Measurements from ENCODE around the gene CBARP. TPM values are rescaled to one million over a fixed set of nuclear protein-coding genes. Genes with fewer than 3 reads are reported as not detected.

CBARP gene
- total and polyA plus RNA-seq, 9 donors: 0.45 to 21.1 (median 1.6) TPM; not detected in 1

DNA sequence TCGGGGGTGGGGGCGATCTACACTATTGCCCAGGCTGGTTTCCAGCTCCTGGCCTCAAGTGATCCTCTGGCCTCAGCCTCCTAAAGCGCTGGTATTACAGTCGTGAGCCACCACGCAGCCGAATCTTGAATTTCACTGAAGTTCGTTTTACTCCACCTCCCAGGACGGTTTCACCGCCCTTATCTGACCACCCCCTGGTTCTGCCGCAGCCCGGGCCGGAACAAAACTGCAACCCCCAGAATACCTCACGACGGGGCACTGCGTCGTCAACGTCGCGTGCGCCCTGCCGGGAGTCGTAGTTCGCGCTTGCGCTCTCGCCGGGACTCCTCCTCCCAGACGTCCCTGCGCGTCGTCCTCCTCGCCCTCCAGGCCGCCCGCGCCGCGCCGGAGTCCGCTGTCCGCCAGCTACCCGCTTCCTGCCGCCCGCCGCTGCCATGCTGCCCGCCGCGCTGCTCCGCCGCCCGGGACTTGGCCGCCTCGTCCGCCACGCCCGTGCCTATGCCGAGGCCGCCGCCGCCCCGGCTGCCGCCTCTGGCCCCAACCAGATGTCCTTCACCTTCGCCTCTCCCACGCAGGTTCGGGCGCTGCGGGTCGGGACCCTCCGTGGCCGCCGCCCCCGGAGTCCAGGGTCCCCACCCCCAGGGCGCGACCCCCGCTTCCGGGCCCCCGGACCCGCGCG is 3.8 kb upstream of the CBARP start, which contains the start of gene ATP5F1D:
TSS of gene ATP5F1D (plus strand) at position 335 of the 679 bp plus-strand sequence. CDS start at position 435, 100 bp downstream.
- H3K27me3 ChIP-seq: no peaks in the 10 kb centered on the region
- WGBS, 3 donors: 0 to 1% (median 1%) methylated on average over 44 to 79 of the region's 79 CpGs
- H3K9me3 ChIP-seq: no peaks in the 10 kb centered on the region
- peak within 1 kb of the TSS; percentile 81 to 87 for H3K27ac ChIP-seq
- H3K4me3 ChIP-seq: peak within 1 kb of the TSS; percentile 78
- DNase-seq: peak; percentile 93 to 96 (median 94)
- TF ChIP-seq EP300 (IDR thresholded peaks at IDR 0.05) (no peak), POLR2A (IDR thresholded peaks at IDR 0.05) (peak; percentile 60)
- TF ChIP-seq, protein P1, sequence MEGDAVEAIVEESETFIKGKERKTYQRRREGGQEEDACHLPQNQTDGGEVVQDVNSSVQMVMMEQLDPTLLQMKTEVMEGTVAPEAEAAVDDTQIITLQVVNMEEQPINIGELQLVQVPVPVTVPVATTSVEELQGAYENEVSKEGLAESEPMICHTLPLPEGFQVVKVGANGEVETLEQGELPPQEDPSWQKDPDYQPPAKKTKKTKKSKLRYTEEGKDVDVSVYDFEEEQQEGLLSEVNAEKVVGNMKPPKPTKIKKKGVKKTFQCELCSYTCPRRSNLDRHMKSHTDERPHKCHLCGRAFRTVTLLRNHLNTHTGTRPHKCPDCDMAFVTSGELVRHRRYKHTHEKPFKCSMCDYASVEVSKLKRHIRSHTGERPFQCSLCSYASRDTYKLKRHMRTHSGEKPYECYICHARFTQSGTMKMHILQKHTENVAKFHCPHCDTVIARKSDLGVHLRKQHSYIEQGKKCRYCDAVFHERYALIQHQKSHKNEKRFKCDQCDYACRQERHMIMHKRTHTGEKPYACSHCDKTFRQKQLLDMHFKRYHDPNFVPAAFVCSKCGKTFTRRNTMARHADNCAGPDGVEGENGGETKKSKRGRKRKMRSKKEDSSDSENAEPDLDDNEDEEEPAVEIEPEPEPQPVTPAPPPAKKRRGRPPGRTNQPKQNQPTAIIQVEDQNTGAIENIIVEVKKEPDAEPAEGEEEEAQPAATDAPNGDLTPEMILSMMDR (IDR thresholded peaks at IDR 0.05): no peak
- H3K4me1 ChIP-seq (ENCODE audit: insufficient read depth): peaks cover 26% of the 10 kb centered on the region
- no peaks in the 10 kb centered on the region for H3K36me3 ChIP-seq
- intact Hi-C loops (cut with DNase I): loop anchor here in 1 of 4 donors (10.0 kb wide), 2 partner anchors 217 to 803 kb away; partner anchors contain the start of genes CNN2, RNU6-2 and TMEM259

DNA sequence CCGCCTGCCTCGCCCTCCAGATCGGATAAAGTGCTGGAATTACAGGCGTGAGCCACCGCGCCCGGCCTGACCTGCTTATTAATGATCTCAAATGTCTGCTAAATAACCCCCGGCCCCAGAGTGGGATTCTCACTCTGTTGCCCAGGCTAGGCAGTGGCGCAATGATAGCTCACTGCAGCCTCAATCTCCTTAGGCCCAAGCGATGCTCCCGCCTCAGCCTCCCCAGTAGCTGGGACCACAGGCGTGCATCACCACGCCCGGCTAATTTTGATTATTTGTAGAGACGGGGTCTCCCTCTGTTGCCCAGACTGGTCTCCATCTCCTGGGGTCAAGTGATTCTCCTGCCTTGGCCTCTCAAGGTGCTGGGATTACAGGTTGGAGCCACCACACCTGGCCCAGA is 3.1 kb upstream of the CBARP start:
- TF ChIP-seq EP300 (IDR thresholded peaks at IDR 0.05) (no peak), POLR2A (IDR thresholded peaks at IDR 0.05) (no peak)
- TF ChIP-seq, protein P1 (IDR thresholded peaks at IDR 0.05): no peak
- H3K27me3 ChIP-seq: peaks cover 3% of the 10 kb centered on the region
- DNase-seq: peak in 2 of 5 donors; percentile 58 to 63
- 50 to 63% (median 54%) methylated on average over 15 of the region's 15 CpGs for WGBS, 3 donors
- peaks cover 28% of the 10 kb centered on the region for H3K4me1 ChIP-seq (ENCODE audit: insufficient read depth)
- H3K9me3 ChIP-seq: no peaks in the 10 kb centered on the region
- no peaks in the 10 kb centered on the region for H3K36me3 ChIP-seq
- intact Hi-C loops (cut with DNase I): loop anchor here in 1 of 4 donors (10.0 kb wide), 2 partner anchors 216 to 804 kb away; partner anchors contain the start of genes CNN2, RNU6-2 and TMEM259
- peak overlapping the region; percentile 78 for H3K4me3 ChIP-seq
- peak overlapping the region; percentile 81 to 87 for H3K27ac ChIP-seq

DNA sequence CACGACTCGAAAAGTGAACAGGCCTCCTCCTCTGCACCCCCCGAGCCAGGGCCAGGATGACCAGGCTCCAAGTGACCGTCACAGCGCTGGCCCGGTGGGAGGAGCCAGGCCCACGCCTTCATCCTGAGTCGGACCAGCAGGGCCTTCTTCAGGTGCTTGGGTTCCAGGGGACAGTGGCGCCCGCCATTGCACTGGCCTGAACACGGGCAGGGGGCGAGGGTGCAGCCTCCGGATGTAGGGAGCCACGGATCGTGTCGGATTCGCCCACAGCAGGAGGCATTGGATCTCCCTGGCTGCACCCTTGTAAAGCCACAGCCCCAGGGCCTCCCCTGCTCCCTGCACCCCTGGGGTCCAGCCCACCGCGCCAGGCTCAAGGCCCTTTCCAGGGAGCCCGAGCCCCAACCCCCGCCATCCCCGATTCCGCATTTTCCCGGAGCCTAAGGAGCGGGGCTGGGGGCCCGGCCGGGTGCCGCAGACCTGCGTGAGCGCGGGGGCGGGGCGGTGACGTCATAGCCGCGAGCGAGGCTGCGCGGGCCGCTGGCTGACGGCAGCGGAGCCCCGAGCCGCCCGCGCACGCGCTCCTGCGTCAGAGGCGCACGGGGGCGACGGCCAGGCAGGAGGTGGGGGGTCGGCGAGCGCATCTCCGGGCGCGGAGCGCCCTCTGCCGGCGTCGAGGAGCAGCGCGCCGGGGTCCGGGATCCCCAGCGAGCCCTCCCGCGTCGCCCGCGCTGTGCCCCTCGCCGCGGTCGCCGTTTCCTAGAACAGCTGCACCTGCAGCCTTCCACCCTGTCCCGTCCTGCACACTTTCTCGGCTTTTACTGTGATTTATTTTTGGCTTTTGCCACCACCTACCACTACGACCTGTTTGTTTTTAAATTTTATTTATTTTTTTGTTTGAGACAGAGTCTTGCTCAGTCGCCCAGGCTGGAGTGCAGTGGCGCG is 2.3 kb upstream of the CBARP start:
- peak; percentile 91 to 97 (median 96) for DNase-seq
- intact Hi-C loops (cut with DNase I): loop anchor here in 2 of 4 donors (10.0 kb wide), 3 partner anchors 215 to 805 kb away; partner anchors contain the start of genes ARID3A (in 1 of the 2), CNN2 (in 1 of the 2), RNU6-2 (in 1 of the 2) and TMEM259 (in 1 of the 2)
- Histone ChIP-seq H3K4me1 (ENCODE audit: insufficient read depth) (peaks cover 22% of the 10 kb centered on the region), H3K27me3 (peaks cover 4% of the 10 kb centered on the region), H3K27ac (peak overlapping the region; percentile 81 to 89), H3K36me3 (no peaks in the 10 kb centered on the region), H3K9me3 (no peaks in the 10 kb centered on the region), H3K4me3 (peak overlapping the region; percentile 21)
- TF ChIP-seq, protein P1 (IDR thresholded peaks at IDR 0.05): peak; percentile 94 to 99 (median 97)
- TF ChIP-seq EP300 (IDR thresholded peaks at IDR 0.05): no peak
- no peak for TF ChIP-seq POLR2A (IDR thresholded peaks at IDR 0.05)
- 10 to 22% (median 11%) methylated on average over 46 to 84 of the region's 84 CpGs for WGBS, 3 donors

DNA sequence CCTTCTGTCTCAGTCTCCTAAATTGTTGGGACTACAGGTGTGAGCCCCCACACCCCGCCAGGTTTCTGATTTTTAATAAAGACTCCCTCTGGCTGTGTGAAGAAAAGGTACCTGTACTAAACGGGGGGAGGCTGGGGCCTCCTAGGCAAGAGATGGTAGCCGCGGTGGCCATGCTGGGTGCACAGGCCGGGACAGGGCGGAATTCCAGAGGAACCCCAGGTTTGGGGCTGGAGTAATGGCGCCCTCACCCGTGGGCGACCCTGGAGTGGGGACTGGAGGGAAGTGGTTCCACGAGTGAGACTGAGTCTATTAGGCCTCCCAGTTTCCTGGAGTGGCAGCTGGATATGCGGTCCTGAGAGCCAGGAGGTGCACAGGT is 1.6 kb upstream of the CBARP start:
- Histone ChIP-seq H3K4me3 (no peak overlapping the region), H3K27ac (peak overlapping the region; percentile 81 to 89), H3K4me1 (ENCODE audit: insufficient read depth) (peaks cover 17% of the 10 kb centered on the region), H3K27me3 (peaks cover 4% of the 10 kb centered on the region), H3K36me3 (no peaks in the 10 kb centered on the region), H3K9me3 (no peaks in the 10 kb centered on the region)
- WGBS, 3 donors: 74 to 80% (median 79%) methylated on average over 11 of the region's 11 CpGs
- intact Hi-C loops (cut with DNase I): loop anchor here in 1 of 4 donors (10.0 kb wide), 1 partner anchor 315 kb away; the partner anchor contains the start of gene ARID3A
- no peak for TF ChIP-seq EP300 (IDR thresholded peaks at IDR 0.05)
- DNase-seq: peak in 1 of 5 donors; percentile 69

Data from ovary (tissue), 9 donors.